ENCODE results near the gene SLC44A1.

GRCh38 chr9:105244734-105245028, 230 bp downstream of the SLC44A1 start:
- TF ChIP-seq, protein P1, sequence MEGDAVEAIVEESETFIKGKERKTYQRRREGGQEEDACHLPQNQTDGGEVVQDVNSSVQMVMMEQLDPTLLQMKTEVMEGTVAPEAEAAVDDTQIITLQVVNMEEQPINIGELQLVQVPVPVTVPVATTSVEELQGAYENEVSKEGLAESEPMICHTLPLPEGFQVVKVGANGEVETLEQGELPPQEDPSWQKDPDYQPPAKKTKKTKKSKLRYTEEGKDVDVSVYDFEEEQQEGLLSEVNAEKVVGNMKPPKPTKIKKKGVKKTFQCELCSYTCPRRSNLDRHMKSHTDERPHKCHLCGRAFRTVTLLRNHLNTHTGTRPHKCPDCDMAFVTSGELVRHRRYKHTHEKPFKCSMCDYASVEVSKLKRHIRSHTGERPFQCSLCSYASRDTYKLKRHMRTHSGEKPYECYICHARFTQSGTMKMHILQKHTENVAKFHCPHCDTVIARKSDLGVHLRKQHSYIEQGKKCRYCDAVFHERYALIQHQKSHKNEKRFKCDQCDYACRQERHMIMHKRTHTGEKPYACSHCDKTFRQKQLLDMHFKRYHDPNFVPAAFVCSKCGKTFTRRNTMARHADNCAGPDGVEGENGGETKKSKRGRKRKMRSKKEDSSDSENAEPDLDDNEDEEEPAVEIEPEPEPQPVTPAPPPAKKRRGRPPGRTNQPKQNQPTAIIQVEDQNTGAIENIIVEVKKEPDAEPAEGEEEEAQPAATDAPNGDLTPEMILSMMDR (IDR thresholded peaks at IDR 0.05) = no peak
- no peak for TF ChIP-seq POLR2A (IDR thresholded peaks at IDR 0.05)

Measured in adrenal gland (tissue), 5 donors.